HepG2 (cell line): ENCODE results near the gene GOLGA6L1. TPM values are rescaled to one million over a fixed set of nuclear protein-coding genes. Genes with fewer than 3 reads are reported as not detected.

Experiments used
- ATAC-seq: fragments of 200-7000 bp; cut with Tn5 transposase; 3 replicates; pipeline ENCODE4 v1.9.1; 2020; ENCODE audit warnings: mild to moderate bottlenecking, moderate library complexity
- BruUV-seq: library from RNA; stranded (reverse); fragments of 400-500 nt; replicated peaks from 2 replicates; lab custom pipeline; 2021; lab: Mats Ljungman, UMichigan
- CTCF ChIA-PET: fragments of 300-600 bp; formaldehyde crosslinking; extraction: SDS; loops from one replicate; lab custom pipeline; 2021; ENCODE audit warnings: low total read pairs, inconsistent platforms, low intra/inter-chr PET ratio; lab: Yijun Ruan, JAX
- POLR2A ChIA-PET: fragments of 350-600 bp; sonication (Branson Sonifier 250); formaldehyde crosslinking; loops from one replicate; lab custom pipeline; 2020; ENCODE audit warnings: antibody characterized with exemption, inconsistent platforms; lab: Yijun Ruan, JAX
- DNase-seq: peaks from one replicate; pipeline ENCODE4 v3.0.0-alpha.2; 2015; ENCODE audit warnings: low spot score
- FAIRE-seq: peaks from 3 replicates; lab custom pipeline; 2011; peaks lifted over from hg19 to GRCh38; lab: Jason Lieb, UNC
- H2AFZ ChIP-seq: one replicate; pipeline ENCODE4 v1.6.1; 2011; ENCODE audit warnings: low read length, inconsistent platforms
- H3K27ac ChIP-seq: fragments of 300-600 bp; 3 replicates; pipeline ENCODE4 v1.8.0; 2011; ENCODE audit warnings: mixed run types, mild to moderate bottlenecking, mixed read lengths, low read length, inconsistent platforms; ENCODE audit not compliant: insufficient read depth; ENCODE audit errors: extremely low read length
- H3K27me3 ChIP-seq, 2 experiments: fragments of 200-600 bp in 1 of 2; 2 replicates in 1 of 2; 3 replicates in 1 of 2; pipeline versions ENCODE4 v1.6.0 to v1.8.0; 2011; ENCODE audit warnings: low read length in 2 of 2, mild to moderate bottlenecking in 2 of 2, moderate library complexity in 2 of 2, inconsistent platforms in 1 of 2; ENCODE audit not compliant: insufficient read depth in 2 of 2, control insufficient read depth in 1 of 2
- H3K36me3 ChIP-seq, 2 experiments: fragments of 200-600 bp in 1 of 2; replicated peaks in 1 of 2; 2 replicates in 1 of 2; 3 replicates in 1 of 2; pipeline versions ENCODE4 v1.5.1 to v1.8.0; 2011; ENCODE audit warnings: low read length in 2 of 2, inconsistent platforms in 1 of 2; ENCODE audit not compliant: insufficient read depth in 2 of 2, control insufficient read depth in 1 of 2
- H3K4me1 ChIP-seq: 2 replicates; pipeline ENCODE4 v1.5.1; 2012; ENCODE audit warnings: low read length, inconsistent platforms; ENCODE audit not compliant: insufficient read depth
- H3K4me2 ChIP-seq: 2 replicates; pipeline ENCODE4 v1.6.0; 2011; ENCODE audit warnings: low read depth, low read length, inconsistent platforms
- H3K4me3 ChIP-seq, 3 experiments: fragments of 200-600 bp in 1 of 3; sonication (generic), shearing (Covaris generic) in 1 of 3; replicated peaks in 1 of 3; 2 replicates each; pipeline ENCODE4 v1.5.1; 2011 to 2016; ENCODE audit warnings: low read length in 3 of 3, inconsistent platforms in 2 of 3, low read depth in 2 of 3, mild to moderate bottlenecking in 2 of 3, control low read depth in 1 of 3, mixed read lengths in 1 of 3; ENCODE audit not compliant: insufficient read depth in 1 of 3
- H3K79me2 ChIP-seq: one replicate; pipeline ENCODE4 v1.6.1; 2011; ENCODE audit warnings: low read length, inconsistent platforms; ENCODE audit not compliant: insufficient read depth
- H3K9ac ChIP-seq: 2 replicates; pipeline ENCODE4 v1.6.0; 2011; ENCODE audit warnings: mild to moderate bottlenecking, low read depth, low read length, inconsistent platforms; ENCODE audit not compliant: insufficient read depth
- H3K9me3 ChIP-seq: 2 replicates; pipeline ENCODE4 v1.5.1; 2012; ENCODE audit warnings: mild to moderate bottlenecking, low read length
- H4K20me1 ChIP-seq: 2 replicates; pipeline ENCODE4 v1.6.0; 2011; ENCODE audit warnings: inconsistent platforms, mild to moderate bottlenecking, low read length, moderate library complexity; ENCODE audit not compliant: insufficient read depth
- ARNT ChIP-seq: fragments of 450-650 bp; IDR thresholded peaks from 2 replicates; pipeline ENCODE4 v1.6.1; 2017
- FOXK1 ChIP-seq: sonication (generic); formaldehyde crosslinking; IDR thresholded peaks from 2 replicates; pipeline ENCODE4 v1.4.0; 2020; ENCODE audit warnings: low read depth, missing genetic modification reagents, borderline replicate concordance
- MYNN ChIP-seq: sonication (generic); formaldehyde crosslinking; IDR thresholded peaks from 2 replicates; pipeline ENCODE4 v1.4.0; 2020; ENCODE audit warnings: mild to moderate bottlenecking, low read depth, missing genetic modification reagents
- RBM39 ChIP-seq: fragments of 200-400 bp; formaldehyde crosslinking; IDR thresholded peaks from one replicate; pipeline ENCODE4 v1.6.1; 2018; ENCODE audit warnings: antibody characterized with exemption, mild to moderate bottlenecking, low read depth, low read length; ENCODE audit not compliant: poor library complexity, severe bottlenecking
- RFX5 ChIP-seq: IDR thresholded peaks from 2 replicates; pipeline ENCODE4 v1.6.1; 2011; ENCODE audit warnings: low read depth, low read length, improper control_type of control experiment
- SMAD9 ChIP-seq: sonication (generic); formaldehyde crosslinking; IDR thresholded peaks from 2 replicates; pipeline ENCODE4 v1.5.1; 2020; ENCODE audit warnings: mild to moderate bottlenecking, missing genetic modification reagents
- SNAPC2 ChIP-seq: sonication (generic); formaldehyde crosslinking; IDR thresholded peaks from 2 replicates; pipeline ENCODE4 v1.8.1; 2022; ENCODE audit warnings: mild to moderate bottlenecking, missing genetic modification reagents
- TOPORS ChIP-seq: sonication (generic); formaldehyde crosslinking; IDR thresholded peaks from 2 replicates; pipeline ENCODE4 v1.8.0; 2023; ENCODE audit warnings: mild to moderate bottlenecking, missing genetic modification reagents
- ZKSCAN8 ChIP-seq: IDR thresholded peaks from 2 replicates; pipeline ENCODE4 v1.6.1; 2016; ENCODE audit warnings: borderline replicate concordance, missing genetic modification reagents, missing compliant biosample characterization
- ZNF331 ChIP-seq: sonication (generic); formaldehyde crosslinking; IDR thresholded peaks from 2 replicates; pipeline ENCODE4 v1.4.0; 2020; ENCODE audit warnings: missing genetic modification reagents
- ZNF430 ChIP-seq: sonication (generic); formaldehyde crosslinking; IDR thresholded peaks from 2 replicates; pipeline ENCODE4 v1.9.0; 2021; ENCODE audit warnings: mild to moderate bottlenecking, missing genetic modification reagents
- ZNF598 ChIP-seq: sonication (generic); formaldehyde crosslinking; IDR thresholded peaks from 2 replicates; pipeline ENCODE4 v1.5.1; 2020; ENCODE audit warnings: mild to moderate bottlenecking, missing genetic modification reagents, borderline replicate concordance
- ZNF614 ChIP-seq: IDR thresholded peaks from 2 replicates; pipeline ENCODE4 v1.6.1; 2018; ENCODE audit warnings: missing biosample characterization, missing genetic modification reagents, inconsistent platforms, borderline replicate concordance
- ZNF788 ChIP-seq: sonication (generic); formaldehyde crosslinking; IDR thresholded peaks from 2 replicates; pipeline ENCODE4 v1.5.0; 2020; ENCODE audit warnings: mild to moderate bottlenecking, missing genetic modification reagents, borderline replicate concordance
- ZSCAN25 ChIP-seq: sonication (generic); formaldehyde crosslinking; IDR thresholded peaks from 2 replicates; pipeline ENCODE4 v1.8.0; 2022; ENCODE audit warnings: mild to moderate bottlenecking, missing genetic modification reagents
- WGBS: methylation state at CpG from one replicate; pipeline ENCODE4 v1.1.6; 2017; ENCODE audit warnings: low lambda C conversion rate; 5-methylcytosine and 5-hydroxymethylcytosine counted together
- in situ Hi-C: cut with HindIII; loops from 2 replicates; pipeline ENCODE4 v1.10.0; 2017; ENCODE audit warnings: low pct_unique_long_range_greater_than_20kb; ENCODE audit not compliant: extremely low pct_ligation_motif_present
- intact Hi-C: fragments of 100-400 bp; cut with micrococcal nuclease; formaldehyde crosslinking; loops from one replicate; pipeline ENCODE4 v1.10.0; 2022; ENCODE audit not compliant: unreplicated experiment
- polyA plus RNA-seq, 8 experiments: library from polyadenylated mRNA; depleted of rRNA in 3 of 8; stranded (reverse) in 7 of 8; unstranded in 1 of 8; fragments of >200 nt; fragmentation: Illumina TruSeq in 4 of 8; extraction: Trizol in 4 of 8; gene quantifications; 2 replicates each; pipeline versions ENCODE4 v1.2.1 to v1.2.3, GENCODE V29; 2011 to 2016; ENCODE audit warnings: low read depth in 4 of 8, missing spikeins in 1 of 8, mixed read lengths in 1 of 8; ENCODE audit not compliant: insufficient read depth in 1 of 8
- total RNA-seq, 5 experiments: library from RNA; depleted of rRNA; stranded (reverse); fragments of >200 nt; fragmentation: Illumina TruSeq; extraction: Trizol; gene quantifications; 2 replicates each; pipeline ENCODE4 v1.2.3, GENCODE V29; 2016; ENCODE audit warnings: low read depth in 1 of 5
- TF ChIP-seq, protein P1 (sequence below): sonication (generic); formaldehyde crosslinking; IDR thresholded peaks from 2 replicates; pipeline ENCODE4 v1.8.0; 2022; ENCODE audit warnings: missing genetic modification reagents, mild to moderate bottlenecking, inconsistent platforms, borderline replicate concordance
- TF ChIP-seq, protein P2 (sequence below): IDR thresholded peaks from 2 replicates; pipeline ENCODE4 v1.6.1; 2016; ENCODE audit warnings: missing genetic modification reagents, missing compliant biosample characterization
- TF ChIP-seq, protein P3 (sequence below): sonication (generic); formaldehyde crosslinking; IDR thresholded peaks from 2 replicates; pipeline ENCODE4 v1.4.0; 2020; ENCODE audit warnings: missing genetic modification reagents, low read depth, mild to moderate bottlenecking, borderline replicate concordance
- TF ChIP-seq, protein P4 (sequence below), 2 experiments: fragments of 450-650 bp in 1 of 2; sonication (generic) in 1 of 2; formaldehyde crosslinking; IDR thresholded peaks; 2 replicates each; pipeline versions ENCODE4 v1.5.0 to v1.8.0; 2020 to 2022; ENCODE audit warnings: mild to moderate bottlenecking in 1 of 2, missing genetic modification reagents in 1 of 2

The GOLGA6L1 gene
- total and polyA plus RNA-seq, 2 of the 13 experiments (the other 11 are each of a cell fraction or from before 2014, with no cell fraction given) = not detected

DNA sequence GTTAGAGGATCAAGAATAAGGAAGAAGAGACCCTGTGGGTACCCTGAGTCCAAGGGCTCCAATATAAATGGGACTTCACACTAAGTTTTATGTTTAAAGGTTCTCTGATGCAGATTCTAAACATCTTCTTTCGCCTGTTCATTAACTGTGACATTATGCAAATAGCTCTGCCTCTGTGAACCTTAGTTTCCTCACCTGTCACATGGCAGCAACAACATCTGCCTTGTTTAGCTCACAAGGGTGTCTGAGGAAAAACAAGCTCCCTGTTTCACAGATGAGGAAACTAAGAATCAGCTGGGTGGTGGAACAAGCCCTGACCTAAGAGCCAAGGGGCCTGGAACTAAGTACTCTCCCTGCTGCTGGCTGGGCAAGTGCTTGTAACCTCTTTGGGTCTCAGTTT lies 40.8 kb downstream of the GOLGA6L1 start:
- CTCF ChIA-PET = no interaction called here
- intact Hi-C loops (no loop called here), in situ Hi-C loops (no loop called here)
- no TSS peak for BruUV-seq
- WGBS = 0% methylated on average over 1 of the region's 1 CpG
- H3K36me3 ChIP-seq = no peaks in the 10 kb centered on the region
- no peak overlapping the region for H3K4me2 ChIP-seq
- no peak overlapping the region for H2AFZ ChIP-seq
- FAIRE-seq = no peak
- no peaks in the 10 kb centered on the region for H4K20me1 ChIP-seq
- H3K27me3 ChIP-seq = peaks cover 0 to 3% of the 10 kb centered on the region in 2 experiments; a peak in 1 of 5 replicates
- no peaks in the 10 kb centered on the region for H3K4me1 ChIP-seq
- DNase-seq = no peak
- H3K27ac ChIP-seq = no peak overlapping the region
- H3K4me3 ChIP-seq = no peak overlapping the region
- H3K9ac ChIP-seq = no peak overlapping the region
- H3K79me2 ChIP-seq = no peaks in the 10 kb centered on the region
- ATAC-seq = no peak
- no peaks in the 10 kb centered on the region for H3K9me3 ChIP-seq
- TF ChIP-seq, protein P1, sequence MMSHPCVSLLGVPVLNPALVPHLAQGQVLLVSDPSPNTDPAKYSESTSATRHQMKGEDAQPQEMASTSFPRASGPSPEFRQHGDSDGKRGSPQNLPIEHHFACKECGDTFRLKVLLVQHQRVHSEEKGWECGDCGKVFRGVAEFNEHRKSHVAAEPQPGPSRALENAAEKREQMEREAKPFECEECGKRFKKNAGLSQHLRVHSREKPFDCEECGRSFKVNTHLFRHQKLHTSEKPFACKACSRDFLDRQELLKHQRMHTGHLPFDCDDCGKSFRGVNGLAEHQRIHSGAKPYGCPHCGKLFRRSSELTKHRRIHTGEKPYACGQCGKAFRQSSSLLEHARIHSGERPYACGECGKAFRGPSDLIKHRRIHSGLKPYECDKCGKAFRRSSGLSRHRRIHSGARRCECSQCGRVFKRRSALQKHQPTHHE = no peak
- no peak for TF ChIP-seq ZKSCAN8
- no peak for TF ChIP-seq ZNF614
- TF ChIP-seq RBM39 = no peak
- TF ChIP-seq ZNF598 (CRISPR knock-in tag) = no peak
- TF ChIP-seq TOPORS (CRISPR knock-in tag) = no peak
- TF ChIP-seq MYNN (CRISPR knock-in tag) = no peak
- no peak for TF ChIP-seq SNAPC2 (CRISPR knock-in tag)
- TF ChIP-seq, protein P2, sequence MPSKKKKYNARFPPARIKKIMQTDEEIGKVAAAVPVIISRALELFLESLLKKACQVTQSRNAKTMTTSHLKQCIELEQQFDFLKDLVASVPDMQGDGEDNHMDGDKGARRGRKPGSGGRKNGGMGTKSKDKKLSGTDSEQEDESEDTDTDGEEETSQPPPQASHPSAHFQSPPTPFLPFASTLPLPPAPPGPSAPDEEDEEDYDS (CRISPR knock-in tag) = no peak
- no peak for TF ChIP-seq ZNF430
- no peak for TF ChIP-seq SMAD9 (CRISPR knock-in tag)
- TF ChIP-seq FOXK1 (CRISPR knock-in tag) = no peak
- TF ChIP-seq, protein P3, sequence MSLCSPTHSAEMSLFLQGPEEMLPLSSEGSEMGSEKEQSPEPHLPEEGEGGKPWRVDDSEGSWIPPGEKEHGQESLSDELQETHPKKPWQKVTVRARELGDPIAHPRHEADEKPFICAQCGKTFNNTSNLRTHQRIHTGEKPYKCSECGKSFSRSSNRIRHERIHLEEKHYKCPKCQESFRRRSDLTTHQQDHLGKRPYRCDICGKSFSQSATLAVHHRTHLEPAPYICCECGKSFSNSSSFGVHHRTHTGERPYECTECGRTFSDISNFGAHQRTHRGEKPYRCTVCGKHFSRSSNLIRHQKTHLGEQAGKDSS (CRISPR knock-in tag) = no peak
- TF ChIP-seq RFX5 = no peak
- no peak for TF ChIP-seq ZNF331 (CRISPR knock-in tag)
- no peak for TF ChIP-seq ZNF788 (CRISPR knock-in tag)
- TF ChIP-seq, protein P4, sequence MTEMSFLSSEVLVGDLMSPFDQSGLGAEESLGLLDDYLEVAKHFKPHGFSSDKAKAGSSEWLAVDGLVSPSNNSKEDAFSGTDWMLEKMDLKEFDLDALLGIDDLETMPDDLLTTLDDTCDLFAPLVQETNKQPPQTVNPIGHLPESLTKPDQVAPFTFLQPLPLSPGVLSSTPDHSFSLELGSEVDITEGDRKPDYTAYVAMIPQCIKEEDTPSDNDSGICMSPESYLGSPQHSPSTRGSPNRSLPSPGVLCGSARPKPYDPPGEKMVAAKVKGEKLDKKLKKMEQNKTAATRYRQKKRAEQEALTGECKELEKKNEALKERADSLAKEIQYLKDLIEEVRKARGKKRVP (CRISPR knock-in tag; IDR thresholded peaks at IDR 0.05) = no peak
- no peak for TF ChIP-seq ZSCAN25
- no peak for TF ChIP-seq ARNT
- POLR2A ChIA-PET = no interaction called here
